Spleen (tissue), 7 donors: Measurements from ENCODE around the gene GLIPR1.
"Not testable (repeated sequence)": the region's sequence is repeated elsewhere in the genome, so short reads cannot be mapped to it uniquely, and the experiment has no call there.

Experiments used
- POLR2A ChIP-seq, 3 donors: fragments of 450-650 bp; IDR thresholded peaks; one replicate each; pipeline ENCODE4 v1.5.1; 2017; ENCODE audit warnings: antibody characterized with exemption in 3 of 3, mild to moderate bottlenecking in 1 of 3
- POLR2AphosphoS5 ChIP-seq, 3 donors: sonication (generic); formaldehyde crosslinking; IDR thresholded peaks; one replicate each; pipeline ENCODE4 v1.5.1; 2017; ENCODE audit warnings: antibody characterized with exemption in 3 of 3
- TF ChIP-seq, protein P1 (sequence below), 11 experiments: fragments of 200-600 bp in 7 of 11; fragments of 450-650 bp in 4 of 11; sonication (generic) in 4 of 11; IDR thresholded peaks in 8 of 11; conservative IDR thresholded peaks in 3 of 11; 1 replicate in 7 of 11; 2 replicates in 4 of 11; pipeline versions ENCODE4 v1.4.0 to v1.8.0; 2016 to 2021; ENCODE audit warnings: antibody characterized with exemption in 11 of 11, inconsistent platforms in 4 of 11, mild to moderate bottlenecking in 1 of 11
- donor health status: DM: no; HTN: no; CAD: no; lungs with moderate emphysema.
- donor health status: DM: no; HTN: no; CAD: no.
- donor health status: DM: no; HTN: no; CAD: no.

- TF ChIP-seq, protein P1, sequence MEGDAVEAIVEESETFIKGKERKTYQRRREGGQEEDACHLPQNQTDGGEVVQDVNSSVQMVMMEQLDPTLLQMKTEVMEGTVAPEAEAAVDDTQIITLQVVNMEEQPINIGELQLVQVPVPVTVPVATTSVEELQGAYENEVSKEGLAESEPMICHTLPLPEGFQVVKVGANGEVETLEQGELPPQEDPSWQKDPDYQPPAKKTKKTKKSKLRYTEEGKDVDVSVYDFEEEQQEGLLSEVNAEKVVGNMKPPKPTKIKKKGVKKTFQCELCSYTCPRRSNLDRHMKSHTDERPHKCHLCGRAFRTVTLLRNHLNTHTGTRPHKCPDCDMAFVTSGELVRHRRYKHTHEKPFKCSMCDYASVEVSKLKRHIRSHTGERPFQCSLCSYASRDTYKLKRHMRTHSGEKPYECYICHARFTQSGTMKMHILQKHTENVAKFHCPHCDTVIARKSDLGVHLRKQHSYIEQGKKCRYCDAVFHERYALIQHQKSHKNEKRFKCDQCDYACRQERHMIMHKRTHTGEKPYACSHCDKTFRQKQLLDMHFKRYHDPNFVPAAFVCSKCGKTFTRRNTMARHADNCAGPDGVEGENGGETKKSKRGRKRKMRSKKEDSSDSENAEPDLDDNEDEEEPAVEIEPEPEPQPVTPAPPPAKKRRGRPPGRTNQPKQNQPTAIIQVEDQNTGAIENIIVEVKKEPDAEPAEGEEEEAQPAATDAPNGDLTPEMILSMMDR (IDR thresholded peaks at IDR 0.05 in 8 of 11, conservative IDR thresholded peaks at IDR 0.05 in 3 of 11): not testable (repeated sequence)
- TF ChIP-seq POLR2AphosphoS5, POLR2A (IDR thresholded peaks at IDR 0.05): not testable (repeated sequence)
Measured at GRCh38 chr12:75521224-75521623, 40.7 kb downstream of the GLIPR1 start.
